Activated B cell treated with CpG ODN at 0.5 μM for 24 hours (primary cell): ENCODE results near the gene SHANK1. TPM values are rescaled to one million over a fixed set of nuclear protein-coding genes. Genes with fewer than 3 reads are reported as not detected.

Experiments
- ATAC-seq: fragments of 200-7000 bp; cut with Tn5 transposase; one replicate; pipeline ENCODE4 v1.10.0; 2021; ENCODE audit warnings: low read depth, mild to moderate bottlenecking, moderate library complexity
- CTCF ChIA-PET: fragments of 350-600 bp; sonication (Branson Sonifier 250); formaldehyde crosslinking; loops from one replicate; lab custom pipeline; 2021; ENCODE audit warnings: antibody characterized with exemption; lab: Charles Lee
- POLR2A ChIA-PET: fragments of 350-600 bp; sonication (Branson Sonifier 250); formaldehyde crosslinking; loops from one replicate; lab custom pipeline; 2021; ENCODE audit warnings: antibody characterized with exemption; lab: Charles Lee
- DNase-seq: peaks from one replicate; pipeline ENCODE4 v3.0.0; 2022
- H3K27ac Mint-ChIP-seq: one replicate; pipeline ENCODE4 v1.8.0; 2020; ENCODE audit warnings: mixed read lengths
- H3K27me3 Mint-ChIP-seq: one replicate; pipeline ENCODE4 v1.8.0; 2021; ENCODE audit warnings: mixed read lengths
- H3K36me3 Mint-ChIP-seq: one replicate; pipeline ENCODE4 v1.8.0; 2021; ENCODE audit warnings: low read depth, mixed read lengths
- H3K4me1 Mint-ChIP-seq: one replicate; pipeline ENCODE4 v1.8.0; 2021; ENCODE audit warnings: mixed read lengths
- H3K4me3 Mint-ChIP-seq: one replicate; pipeline ENCODE4 v1.8.0; 2020; ENCODE audit warnings: mild to moderate bottlenecking, mixed read lengths
- H3K9me3 Mint-ChIP-seq: one replicate; pipeline ENCODE4 v1.8.0; 2020; ENCODE audit warnings: mixed read lengths
- intact Hi-C: fragments of 100-400 bp; cut with micrococcal nuclease; formaldehyde crosslinking; loops from one replicate; pipeline ENCODE4 v1.15.1; 2024
- total RNA-seq: library from RNA; stranded (reverse); gene quantifications from 2 replicates; pipeline ENCODE4 v1.2.3, GENCODE V29; 2022
- TF ChIP-seq, protein P1 (sequence below): fragments of 200-600 bp; IDR thresholded peaks from one replicate; pipeline ENCODE4 v1.8.0; 2022; ENCODE audit warnings: antibody characterized with exemption, mild to moderate bottlenecking

The SHANK1 gene
- total RNA-seq, 1 donor from 2014 or later = not detected

GRCh38 chr19:50670102-50670380, 49.6 kb downstream of the SHANK1 start:
- intact Hi-C loops = no loop called here
- DNase-seq (no peak), ATAC-seq (no peak)
- Mint-ChIP-seq H3K9me3 (no peaks in the 10 kb centered on the region), H3K36me3 (no peaks in the 10 kb centered on the region), H3K27me3 (peaks cover 40% of the 10 kb centered on the region), H3K4me3 (no peak overlapping the region), H3K27ac (no peak overlapping the region), H3K4me1 (peaks cover 4% of the 10 kb centered on the region)
- TF ChIP-seq, protein P1, sequence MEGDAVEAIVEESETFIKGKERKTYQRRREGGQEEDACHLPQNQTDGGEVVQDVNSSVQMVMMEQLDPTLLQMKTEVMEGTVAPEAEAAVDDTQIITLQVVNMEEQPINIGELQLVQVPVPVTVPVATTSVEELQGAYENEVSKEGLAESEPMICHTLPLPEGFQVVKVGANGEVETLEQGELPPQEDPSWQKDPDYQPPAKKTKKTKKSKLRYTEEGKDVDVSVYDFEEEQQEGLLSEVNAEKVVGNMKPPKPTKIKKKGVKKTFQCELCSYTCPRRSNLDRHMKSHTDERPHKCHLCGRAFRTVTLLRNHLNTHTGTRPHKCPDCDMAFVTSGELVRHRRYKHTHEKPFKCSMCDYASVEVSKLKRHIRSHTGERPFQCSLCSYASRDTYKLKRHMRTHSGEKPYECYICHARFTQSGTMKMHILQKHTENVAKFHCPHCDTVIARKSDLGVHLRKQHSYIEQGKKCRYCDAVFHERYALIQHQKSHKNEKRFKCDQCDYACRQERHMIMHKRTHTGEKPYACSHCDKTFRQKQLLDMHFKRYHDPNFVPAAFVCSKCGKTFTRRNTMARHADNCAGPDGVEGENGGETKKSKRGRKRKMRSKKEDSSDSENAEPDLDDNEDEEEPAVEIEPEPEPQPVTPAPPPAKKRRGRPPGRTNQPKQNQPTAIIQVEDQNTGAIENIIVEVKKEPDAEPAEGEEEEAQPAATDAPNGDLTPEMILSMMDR = no peak
- ChIA-PET CTCF (interaction anchor here (0.6 to 1.8 kb wide), 5 partner anchors 11 to 270 kb away, joined by 3 to 6 read pairs (median 3); no protein-coding TSS in a partner anchor), POLR2A (interaction anchor here (0.7 kb wide), 1 partner anchor 122 kb away, joined by 3 read pairs; no protein-coding TSS in a partner anchor)

GRCh38 chr19:50669302-50670101, 50.1 kb downstream of the SHANK1 start:
- CTCF ChIA-PET = interaction anchor here (0.6 to 1.8 kb wide), 5 partner anchors 12 to 270 kb away, joined by 3 to 6 read pairs (median 3); no protein-coding TSS in a partner anchor
- H3K27ac Mint-ChIP-seq = no peak overlapping the region
- POLR2A ChIA-PET = interaction anchor here (0.7 kb wide), 1 partner anchor 123 kb away, joined by 3 read pairs; no protein-coding TSS in a partner anchor
- no peak overlapping the region for H3K4me3 Mint-ChIP-seq
- H3K27me3 Mint-ChIP-seq = peaks cover 44% of the 10 kb centered on the region
- no peaks in the 10 kb centered on the region for H3K36me3 Mint-ChIP-seq
- TF ChIP-seq, protein P1 = peak; percentile 73
- H3K9me3 Mint-ChIP-seq = no peaks in the 10 kb centered on the region
- peaks cover 4% of the 10 kb centered on the region for H3K4me1 Mint-ChIP-seq
- peak; percentile 34 for DNase-seq
- intact Hi-C loops = loop anchor here (1.0 kb wide), 2 partner anchors 114 to 253 kb away; no protein-coding TSS in a partner anchor
- peak; percentile 31 for ATAC-seq

DNA sequence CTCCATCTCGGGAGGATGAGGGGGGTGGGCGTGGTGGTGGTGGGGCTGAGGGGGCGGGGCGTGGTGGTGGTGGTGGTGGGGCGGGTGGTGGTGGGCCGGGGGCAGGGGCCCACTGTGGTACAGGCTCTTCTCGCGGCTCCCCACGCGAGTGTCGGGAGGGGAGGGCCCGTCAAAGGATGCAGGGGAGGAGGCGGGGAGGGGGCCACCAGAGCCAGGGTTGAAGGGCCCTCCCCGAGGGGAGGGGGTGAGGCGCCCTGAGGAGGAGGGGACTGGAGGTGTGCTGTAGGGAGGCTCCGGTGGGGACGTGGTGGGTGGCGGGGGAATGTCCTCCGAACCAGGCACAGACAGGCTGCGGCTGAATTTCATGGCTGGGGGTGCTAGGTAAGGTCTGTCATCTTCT, 50.7 kb downstream of the SHANK1 start:
- ChIA-PET CTCF (interaction anchor here (1.2 to 1.8 kb wide), 2 partner anchors 208 to 253 kb away, joined by 3 to 6 read pairs; no protein-coding TSS in a partner anchor), POLR2A (no interaction called here)
- DNase-seq = no peak
- no peak overlapping the region for H3K4me3 Mint-ChIP-seq
- intact Hi-C loops = loop anchor here (1.0 kb wide), 2 partner anchors 114 to 253 kb away; no protein-coding TSS in a partner anchor
- TF ChIP-seq, protein P1 = no peak
- H3K27ac Mint-ChIP-seq = no peak overlapping the region
- ATAC-seq = no peak
- peaks cover 4% of the 10 kb centered on the region for H3K4me1 Mint-ChIP-seq
- H3K36me3 Mint-ChIP-seq = no peaks in the 10 kb centered on the region
- peaks cover 46% of the 10 kb centered on the region for H3K27me3 Mint-ChIP-seq
- no peaks in the 10 kb centered on the region for H3K9me3 Mint-ChIP-seq

- ATAC-seq (no peak), DNase-seq (no peak)
- H3K4me1 Mint-ChIP-seq = peaks cover 4% of the 10 kb centered on the region
- H3K27me3 Mint-ChIP-seq = peaks cover 44% of the 10 kb centered on the region
- intact Hi-C loops = no loop called here
- POLR2A ChIA-PET = no interaction called here
- TF ChIP-seq, protein P1 = no peak
- no peaks in the 10 kb centered on the region for H3K36me3 Mint-ChIP-seq
- H3K4me3 Mint-ChIP-seq = no peak overlapping the region
- CTCF ChIA-PET = no interaction called here
- no peak overlapping the region for H3K27ac Mint-ChIP-seq
- no peaks in the 10 kb centered on the region for H3K9me3 Mint-ChIP-seq
These were observed 51.2 kb downstream of the SHANK1 start for GRCh38 chr19:50668416-50668815.

GRCh38 chr19:50667759-50668231, 51.8 kb downstream of the SHANK1 start:
- Mint-ChIP-seq H3K27me3 (peaks cover 40% of the 10 kb centered on the region), H3K4me1 (peaks cover 2% of the 10 kb centered on the region), H3K9me3 (no peaks in the 10 kb centered on the region), H3K36me3 (no peaks in the 10 kb centered on the region), H3K4me3 (no peak overlapping the region), H3K27ac (no peak overlapping the region)
- intact Hi-C loops = no loop called here
- CTCF ChIA-PET = no interaction called here
- DNase-seq (no peak), ATAC-seq (no peak)
- POLR2A ChIA-PET = no interaction called here
- TF ChIP-seq, protein P1 = no peak
